ENCODE results near the gene ZIC2.
"Not testable (repeated sequence)": the region's sequence is repeated elsewhere in the genome, so short reads cannot be mapped to it uniquely, and the experiment has no call there.

ZIC2 gene

GRCh38 chr13:100024023-100024422 lies 42.4 kb downstream of the ZIC2 start:
- TF ChIP-seq, protein P1, sequence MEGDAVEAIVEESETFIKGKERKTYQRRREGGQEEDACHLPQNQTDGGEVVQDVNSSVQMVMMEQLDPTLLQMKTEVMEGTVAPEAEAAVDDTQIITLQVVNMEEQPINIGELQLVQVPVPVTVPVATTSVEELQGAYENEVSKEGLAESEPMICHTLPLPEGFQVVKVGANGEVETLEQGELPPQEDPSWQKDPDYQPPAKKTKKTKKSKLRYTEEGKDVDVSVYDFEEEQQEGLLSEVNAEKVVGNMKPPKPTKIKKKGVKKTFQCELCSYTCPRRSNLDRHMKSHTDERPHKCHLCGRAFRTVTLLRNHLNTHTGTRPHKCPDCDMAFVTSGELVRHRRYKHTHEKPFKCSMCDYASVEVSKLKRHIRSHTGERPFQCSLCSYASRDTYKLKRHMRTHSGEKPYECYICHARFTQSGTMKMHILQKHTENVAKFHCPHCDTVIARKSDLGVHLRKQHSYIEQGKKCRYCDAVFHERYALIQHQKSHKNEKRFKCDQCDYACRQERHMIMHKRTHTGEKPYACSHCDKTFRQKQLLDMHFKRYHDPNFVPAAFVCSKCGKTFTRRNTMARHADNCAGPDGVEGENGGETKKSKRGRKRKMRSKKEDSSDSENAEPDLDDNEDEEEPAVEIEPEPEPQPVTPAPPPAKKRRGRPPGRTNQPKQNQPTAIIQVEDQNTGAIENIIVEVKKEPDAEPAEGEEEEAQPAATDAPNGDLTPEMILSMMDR (IDR thresholded peaks at IDR 0.05; ENCODE audit: low read depth, low read length, missing control alignments), result no peak
- H3K4me3 ChIP-seq (replicated peaks; ENCODE audit: low read depth, low read length), result no peak overlapping the region
- DNase-seq (ENCODE audit: extremely low read depth, low read depth), result no peak

DNA sequence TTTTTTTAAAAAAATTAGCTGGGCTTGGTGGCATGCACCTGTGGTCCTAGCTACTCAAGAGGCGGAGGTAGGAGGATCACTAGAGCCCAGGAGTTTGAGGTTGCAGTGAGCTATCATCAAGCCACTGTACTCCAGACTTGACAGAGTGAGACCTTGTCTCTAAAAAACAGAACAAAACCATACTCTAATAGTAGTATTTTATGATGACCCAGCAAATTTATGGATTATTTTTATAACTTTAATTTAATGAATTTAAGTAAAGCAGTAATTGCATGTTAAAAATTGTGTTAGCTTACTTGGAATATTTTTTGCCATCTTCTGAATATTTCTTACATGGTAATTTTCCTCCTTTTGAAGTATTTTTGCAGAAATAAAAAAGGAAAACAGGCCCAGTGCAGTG lies 48.3 kb downstream of the ZIC2 start:
- H3K4me3 ChIP-seq (replicated peaks; ENCODE audit: low read depth, low read length), result no peak overlapping the region
- DNase-seq (ENCODE audit: extremely low read depth, low read depth), result no peak
- TF ChIP-seq, protein P1 (IDR thresholded peaks at IDR 0.05; ENCODE audit: low read depth, low read length, missing control alignments), result no peak

DNA sequence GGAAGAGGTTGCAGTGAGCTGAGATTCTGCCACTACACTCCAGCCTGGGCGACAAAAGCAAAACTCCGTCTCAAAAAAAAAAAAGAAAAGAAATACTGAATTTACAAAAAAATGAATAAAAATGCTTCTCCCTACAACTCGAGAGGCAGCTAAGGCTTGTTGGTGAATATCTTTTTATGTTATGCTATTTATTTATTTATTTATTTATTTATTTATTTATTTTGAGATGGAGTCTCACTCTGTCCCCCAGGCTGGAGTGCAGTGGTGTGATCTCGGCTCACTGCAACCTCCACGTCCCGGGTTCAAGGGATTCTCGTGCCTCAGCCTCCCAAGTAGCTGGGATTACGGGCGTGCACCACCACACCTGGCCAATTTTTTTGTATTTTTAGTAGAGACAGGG lies 51.1 kb downstream of the ZIC2 start:
- H3K4me3 ChIP-seq (replicated peaks; ENCODE audit: low read depth, low read length); DNase-seq (ENCODE audit: extremely low read depth, low read depth): not testable (repeated sequence)

GRCh38 chr13:100035936-100036335 lies 54.4 kb downstream of the ZIC2 start:
- TF ChIP-seq, protein P1 (IDR thresholded peaks at IDR 0.05; ENCODE audit: low read depth, low read length, missing control alignments), result no peak
- no peak for DNase-seq (ENCODE audit: extremely low read depth, low read depth)
- H3K4me3 ChIP-seq (replicated peaks; ENCODE audit: low read depth, low read length), result no peak overlapping the region
